K562 (cell line): ENCODE results near the gene HSPA1L. TPM values are rescaled to one million over a fixed set of nuclear protein-coding genes. Genes with fewer than 3 reads are reported as not detected.

Experiments used
- ATAC-seq: fragments of 200-7000 bp; cut with Tn5 transposase; 3 replicates; pipeline ENCODE4 v1.9.1; 2020; ENCODE audit warnings: moderate library complexity
- BruUV-seq: library from RNA; stranded (reverse); fragments of 400-500 nt; replicated peaks from 2 replicates; lab custom pipeline; 2021; lab: Mats Ljungman, UMichigan
- CTCF ChIA-PET: fragments of 300-600 bp; formaldehyde crosslinking; extraction: SDS; loops from one replicate; lab custom pipeline; 2021; ENCODE audit warnings: low intra/inter-chr PET ratio; lab: Yijun Ruan, JAX
- POLR2A ChIA-PET: fragments of 300-600, 350-650 bp; sonication (Branson Sonifier 250); formaldehyde crosslinking; extraction: SDS; loops from one replicate; lab custom pipeline; 2021; ENCODE audit warnings: antibody characterized with exemption, inconsistent platforms; lab: Yijun Ruan, JAX
- DNase-seq, 4 experiments: peaks; one replicate each; pipeline versions ENCODE4 v3.0.0 to v3.0.0-alpha.2; 2011 to 2018; ENCODE audit warnings: low spot score in 3 of 4, mixed read lengths in 3 of 4; ENCODE audit errors: extremely low read depth in 1 of 4
- FAIRE-seq: peaks from 2 replicates; lab custom pipeline; 2011; peaks lifted over from hg19 to GRCh38; lab: Jason Lieb, UNC
- H2AFZ ChIP-seq: 2 replicates; pipeline ENCODE4 v1.6.0; 2011; ENCODE audit warnings: low read depth, low read length, control low read depth, inconsistent platforms
- H3K27ac ChIP-seq: fragments of 200-600 bp; 3 replicates; pipeline ENCODE4 v1.8.0; 2011; ENCODE audit warnings: low read depth, mild to moderate bottlenecking, control low read depth, inconsistent platforms, low read length, moderate library complexity, mixed read lengths; ENCODE audit errors: extremely low read depth
- H3K27me3 ChIP-seq, 2 experiments: fragments of 300-600 bp in 1 of 2; 2 replicates in 1 of 2; 3 replicates in 1 of 2; pipeline versions ENCODE4 v1.6.0 to v1.8.0; 2011; ENCODE audit warnings: inconsistent platforms in 2 of 2, low read length in 2 of 2, mild to moderate bottlenecking in 1 of 2, mixed read lengths in 1 of 2, moderate library complexity in 1 of 2; ENCODE audit not compliant: control insufficient read depth in 2 of 2, insufficient read depth in 2 of 2
- H3K36me3 ChIP-seq: fragments of 300-600 bp; 3 replicates; pipeline ENCODE4 v1.8.0; 2011; ENCODE audit warnings: mild to moderate bottlenecking, low read length, inconsistent platforms; ENCODE audit not compliant: control insufficient read depth, insufficient read depth
- H3K4me1 ChIP-seq, 2 experiments: fragments of 200-600 bp in 1 of 2; replicated peaks in 1 of 2; 2 replicates in 1 of 2; 3 replicates in 1 of 2; pipeline versions ENCODE4 v1.5.1 to v1.8.0; 2011; ENCODE audit warnings: inconsistent platforms in 2 of 2, low read length in 2 of 2, mild to moderate bottlenecking in 1 of 2, mixed read lengths in 1 of 2, moderate library complexity in 1 of 2; ENCODE audit not compliant: control insufficient read depth in 2 of 2, insufficient read depth in 2 of 2
- H3K4me2 ChIP-seq: 2 replicates; pipeline ENCODE4 v1.6.1; 2011; ENCODE audit warnings: low read length, control low read depth, inconsistent platforms, mixed read lengths; ENCODE audit not compliant: insufficient read depth
- H3K4me3 ChIP-seq: fragments of 200-600 bp; sonication (generic), shearing (Covaris generic); 2 replicates; pipeline ENCODE4 v1.5.1; 2016; ENCODE audit warnings: control low read depth, inconsistent platforms
- H3K79me2 ChIP-seq: fragments of 200-600 bp; 3 replicates; pipeline ENCODE4 v1.8.0; 2011; ENCODE audit warnings: low read length, inconsistent platforms; ENCODE audit not compliant: control insufficient read depth, insufficient read depth
- H3K9ac ChIP-seq, 2 experiments: 2 replicates each; pipeline versions ENCODE4 v1.6.0 to v1.6.1; 2011; ENCODE audit warnings: low read depth in 2 of 2, low read length in 2 of 2, control low read depth in 1 of 2, inconsistent platforms in 1 of 2, mild to moderate bottlenecking in 1 of 2, mixed read lengths in 1 of 2; ENCODE audit not compliant: insufficient read depth in 1 of 2
- H3K9me1 ChIP-seq: one replicate; pipeline ENCODE4 v1.6.0; 2011; ENCODE audit warnings: inconsistent platforms, mild to moderate bottlenecking, low read length, moderate library complexity; ENCODE audit not compliant: control insufficient read depth, insufficient read depth
- H3K9me3 ChIP-seq: replicated peaks from 2 replicates; pipeline ENCODE4 v1.5.1; 2011; ENCODE audit warnings: low read depth, low read length, inconsistent platforms; ENCODE audit not compliant: control insufficient read depth, insufficient read depth
- H4K20me1 ChIP-seq: replicated peaks from 2 replicates; pipeline ENCODE4 v1.6.1; 2011; ENCODE audit warnings: low read length, inconsistent platforms, mixed read lengths; ENCODE audit not compliant: control insufficient read depth, insufficient read depth
- ADNP ChIP-seq: fragments of 200-800 bp; sonication (Bioruptor generic); IDR thresholded peaks from 2 replicates; pipeline ENCODE4 v1.6.1; 2016; ENCODE audit warnings: missing genetic modification characterization, missing compliant biosample characterization
- CAMTA2 ChIP-seq: fragments of 250-450 bp; sonication (Bioruptor Pico); conservative IDR thresholded peaks from 2 replicates; pipeline ENCODE4 v1.5.1; 2022
- NCOA2 ChIP-seq, 2 experiments: fragments of 450-650 bp; IDR thresholded peaks; 2 replicates each; pipeline ENCODE4 v1.6.1; 2018; ENCODE audit warnings: mild to moderate bottlenecking in 2 of 2, moderate library complexity in 1 of 2; ENCODE audit not compliant: partially characterized antibody in 2 of 2
- NR2C2 ChIP-seq, 2 experiments: fragments of 200-800 bp in 1 of 2; sonication (Bioruptor generic) in 1 of 2; sonication (generic) in 1 of 2; formaldehyde crosslinking in 1 of 2; IDR thresholded peaks; 2 replicates each; pipeline versions ENCODE4 v1.6.1 to v1.8.0; 2016 to 2022; ENCODE audit warnings: mild to moderate bottlenecking in 1 of 2, missing compliant biosample characterization in 1 of 2, missing genetic modification characterization in 1 of 2, missing genetic modification reagents in 1 of 2
- PTBP1 ChIP-seq: fragments of 200-400 bp; formaldehyde crosslinking; IDR thresholded peaks from 2 replicates; pipeline ENCODE4 v1.6.1; 2017; ENCODE audit warnings: low read depth, low read length
- RBFOX2 ChIP-seq: fragments of 200-400 bp; formaldehyde crosslinking; IDR thresholded peaks from 2 replicates; pipeline ENCODE4 v1.6.1; 2017; ENCODE audit warnings: low read depth, mild to moderate bottlenecking, low read length, moderate library complexity
- WGBS: fragments of 100-300 bp; shearing (Covaris generic); methylation state at CpG from one replicate; pipeline ENCODE4 v1.1.6; 2016; ENCODE audit warnings: low coverage, mixed read lengths; ENCODE audit not compliant: insufficient coverage; ENCODE audit errors: missing lambda C conversion rate; 5-methylcytosine and 5-hydroxymethylcytosine counted together
- in situ Hi-C: fragments of 300-500 bp; cut with MboI; formaldehyde crosslinking; loops from 4 replicates; pipeline ENCODE4 v1.15.0; 2018; ENCODE audit warnings: inconsistent platforms, mixed read lengths
- intact Hi-C: fragments of 100-400 bp; cut with micrococcal nuclease; formaldehyde crosslinking; loops from 2 replicates; pipeline ENCODE4 v1.14.2; 2022
- polyA plus RNA-seq, 8 experiments: library from polyadenylated mRNA; depleted of rRNA in 4 of 8; stranded (reverse) in 5 of 8; unstranded in 3 of 8; fragments of >200 nt; fragmentation: Nextera tagmentation in 2 of 8; fragmentation: Illumina TruSeq in 1 of 8; extraction: Ambion mirVana in 2 of 8; extraction: Trizol in 1 of 8; gene quantifications; 2 replicates each; pipeline versions ENCODE4 v1.2.1 to v1.2.3, GENCODE V29; 2011 to 2014; ENCODE audit warnings: inconsistent platforms in 1 of 8, missing spikeins in 1 of 8
- total RNA-seq, 7 experiments: library from RNA; depleted of rRNA in 6 of 7; stranded (reverse); fragments of >200 nt in 6 of 7; fragmentation: Illumina TruSeq in 2 of 7; extraction: Trizol in 2 of 7; gene quantifications; 2 replicates each; pipeline versions ENCODE4 v1.2.1 to v1.2.3, GENCODE V29; 2011 to 2021; ENCODE audit warnings: low replicate concordance in 1 of 7
- TF ChIP-seq, protein P1 (sequence below): sonication (generic); formaldehyde crosslinking; IDR thresholded peaks from 2 replicates; pipeline ENCODE4 v1.8.0; 2022; ENCODE audit warnings: mild to moderate bottlenecking, missing genetic modification reagents
- TF ChIP-seq, protein P2 (sequence below): fragments of 450-650 bp; IDR thresholded peaks from 2 replicates; pipeline ENCODE4 v1.6.1; 2016; ENCODE audit warnings: missing biosample characterization, missing genetic modification characterization
- TF ChIP-seq, protein P3 (sequence below), 3 experiments: IDR thresholded peaks in 2 of 3; conservative IDR thresholded peaks in 1 of 3; 2 replicates each; pipeline ENCODE4 v1.5.1; 2011 to 2012; ENCODE audit warnings: low read length in 3 of 3, mild to moderate bottlenecking in 3 of 3, control low read depth in 2 of 3, improper control_type of control experiment in 1 of 3, inconsistent platforms in 1 of 3, low read depth in 1 of 3, mixed read lengths in 1 of 3, moderate library complexity in 1 of 3; ENCODE audit not compliant: insufficient read depth in 2 of 3
- TF ChIP-seq, protein P4 (sequence below): fragments of 250-450 bp; sonication (Bioruptor Pico); IDR thresholded peaks from 2 replicates; pipeline ENCODE4 v1.6.1; 2021; ENCODE audit warnings: mild to moderate bottlenecking
- TF ChIP-seq, protein P5 (sequence below): sonication (generic); formaldehyde crosslinking; IDR thresholded peaks from 2 replicates; pipeline ENCODE4 v1.8.0; 2023; ENCODE audit warnings: mild to moderate bottlenecking, missing genetic modification reagents

Gene HSPA1L
- total and polyA plus RNA-seq, 9 of the 15 experiments (the other 6 are each of a cell fraction or from before 2014, with no cell fraction given), result 0.14 to 2.1 (median 1.3) TPM

DNA sequence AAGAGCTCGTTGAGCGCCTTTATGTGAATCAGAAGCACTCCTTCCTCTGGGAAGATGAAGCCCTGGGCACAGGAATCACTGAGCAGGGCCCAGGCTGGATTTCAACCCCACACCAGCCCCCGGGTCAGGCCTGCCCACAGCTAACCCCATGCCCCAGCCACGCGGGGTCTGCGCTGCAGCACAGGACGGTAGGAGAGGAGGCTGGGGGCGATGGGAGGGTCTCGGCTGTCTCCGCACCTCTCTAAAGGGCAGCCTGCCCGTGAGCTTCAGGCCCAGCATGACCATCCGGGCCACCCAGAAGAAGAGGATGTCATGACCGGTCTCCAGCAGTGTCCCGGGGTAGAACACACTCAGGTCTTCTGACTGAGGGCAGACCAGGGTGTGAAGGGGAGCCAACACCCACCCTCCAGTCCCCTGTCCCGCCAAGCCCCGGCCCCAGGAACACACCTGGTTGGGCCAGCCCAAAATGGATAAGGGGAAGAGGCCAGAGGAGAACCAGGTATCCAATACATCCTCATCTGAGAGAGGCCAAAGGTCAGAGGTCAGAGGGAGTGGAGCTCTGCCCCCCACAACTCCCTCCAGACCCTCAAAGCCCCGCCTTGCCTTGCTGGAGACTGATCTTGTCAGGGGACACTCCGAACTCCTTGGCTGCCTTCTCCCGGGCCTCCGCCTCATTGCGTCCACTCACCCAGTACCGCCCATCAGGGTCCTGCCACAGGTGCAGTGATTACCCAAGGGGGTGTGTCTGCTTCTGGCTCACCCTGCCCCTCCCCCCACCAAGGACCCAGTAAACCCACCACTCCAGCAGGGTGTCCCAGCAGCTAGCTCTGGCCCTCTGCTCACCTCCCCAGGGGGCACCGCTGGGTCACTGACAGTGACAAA lies 33.6 kb downstream of the HSPA1L start:
- intact Hi-C loops (no loop called here), in situ Hi-C loops (no loop called here)
- WGBS, result 95% methylated on average over 23 of the region's 23 CpGs
- H3K9me1 ChIP-seq, result no peaks in the 10 kb centered on the region
- H3K4me3 ChIP-seq, result no peak overlapping the region
- no peak overlapping the region for H3K4me2 ChIP-seq
- no peak overlapping the region for H3K27ac ChIP-seq
- DNase-seq (no peak), FAIRE-seq (no peak), ATAC-seq (no peak)
- H3K9ac ChIP-seq, result peak overlapping the region in 1 of 2 experiments; percentile 45; a peak in 1 of 4 replicates
- H3K36me3 ChIP-seq, result peaks cover 91% of the 10 kb centered on the region; the same call in 2 of the 3 replicates
- CTCF ChIA-PET, result no interaction called here
- POLR2A ChIA-PET, result interaction anchor here (0.6 to 5.5 kb wide), 8 partner anchors 9 to 55 kb away, joined by 3 to 47 read pairs (median 4); partner anchors contain the start of genes HSPA1B and VARS1
- peaks cover 20 to 58% of the 10 kb centered on the region in 2 experiments for H3K4me1 ChIP-seq
- H2AFZ ChIP-seq, result no peak overlapping the region
- H3K27me3 ChIP-seq, result no peaks in the 10 kb centered on the region
- no peaks in the 10 kb centered on the region for H3K9me3 ChIP-seq
- no TSS peak for BruUV-seq
- no peaks in the 10 kb centered on the region for H4K20me1 ChIP-seq
- H3K79me2 ChIP-seq, result no peaks in the 10 kb centered on the region
- peak; percentile 88 for TF ChIP-seq NR2C2 (CRISPR knock-in tag; IDR thresholded peaks at IDR 0.05)
- TF ChIP-seq NR2C2 (tag; IDR thresholded peaks at IDR 0.05), result peak; percentile 89
- TF ChIP-seq, protein P1, sequence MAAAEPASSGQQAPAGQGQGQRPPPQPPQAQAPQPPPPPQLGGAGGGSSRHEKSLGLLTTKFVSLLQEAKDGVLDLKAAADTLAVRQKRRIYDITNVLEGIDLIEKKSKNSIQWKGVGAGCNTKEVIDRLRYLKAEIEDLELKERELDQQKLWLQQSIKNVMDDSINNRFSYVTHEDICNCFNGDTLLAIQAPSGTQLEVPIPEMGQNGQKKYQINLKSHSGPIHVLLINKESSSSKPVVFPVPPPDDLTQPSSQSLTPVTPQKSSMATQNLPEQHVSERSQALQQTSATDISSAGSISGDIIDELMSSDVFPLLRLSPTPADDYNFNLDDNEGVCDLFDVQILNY (CRISPR knock-in tag), result no peak
- no peak for TF ChIP-seq CAMTA2 (CRISPR knock-in tag)
- TF ChIP-seq, protein P2, sequence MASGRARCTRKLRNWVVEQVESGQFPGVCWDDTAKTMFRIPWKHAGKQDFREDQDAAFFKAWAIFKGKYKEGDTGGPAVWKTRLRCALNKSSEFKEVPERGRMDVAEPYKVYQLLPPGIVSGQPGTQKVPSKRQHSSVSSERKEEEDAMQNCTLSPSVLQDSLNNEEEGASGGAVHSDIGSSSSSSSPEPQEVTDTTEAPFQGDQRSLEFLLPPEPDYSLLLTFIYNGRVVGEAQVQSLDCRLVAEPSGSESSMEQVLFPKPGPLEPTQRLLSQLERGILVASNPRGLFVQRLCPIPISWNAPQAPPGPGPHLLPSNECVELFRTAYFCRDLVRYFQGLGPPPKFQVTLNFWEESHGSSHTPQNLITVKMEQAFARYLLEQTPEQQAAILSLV (tag), result no peak
- 0 out of 2 replicates have a peak, but pooled peaks have one; percentile 26 for TF ChIP-seq PTBP1
- TF ChIP-seq, protein P3, sequence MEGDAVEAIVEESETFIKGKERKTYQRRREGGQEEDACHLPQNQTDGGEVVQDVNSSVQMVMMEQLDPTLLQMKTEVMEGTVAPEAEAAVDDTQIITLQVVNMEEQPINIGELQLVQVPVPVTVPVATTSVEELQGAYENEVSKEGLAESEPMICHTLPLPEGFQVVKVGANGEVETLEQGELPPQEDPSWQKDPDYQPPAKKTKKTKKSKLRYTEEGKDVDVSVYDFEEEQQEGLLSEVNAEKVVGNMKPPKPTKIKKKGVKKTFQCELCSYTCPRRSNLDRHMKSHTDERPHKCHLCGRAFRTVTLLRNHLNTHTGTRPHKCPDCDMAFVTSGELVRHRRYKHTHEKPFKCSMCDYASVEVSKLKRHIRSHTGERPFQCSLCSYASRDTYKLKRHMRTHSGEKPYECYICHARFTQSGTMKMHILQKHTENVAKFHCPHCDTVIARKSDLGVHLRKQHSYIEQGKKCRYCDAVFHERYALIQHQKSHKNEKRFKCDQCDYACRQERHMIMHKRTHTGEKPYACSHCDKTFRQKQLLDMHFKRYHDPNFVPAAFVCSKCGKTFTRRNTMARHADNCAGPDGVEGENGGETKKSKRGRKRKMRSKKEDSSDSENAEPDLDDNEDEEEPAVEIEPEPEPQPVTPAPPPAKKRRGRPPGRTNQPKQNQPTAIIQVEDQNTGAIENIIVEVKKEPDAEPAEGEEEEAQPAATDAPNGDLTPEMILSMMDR (IDR thresholded peaks at IDR 0.05 in 2 of 3, conservative IDR thresholded peaks at IDR 0.05 in 1 of 3; ENCODE audit: insufficient read depth in 2 of 3, low read depth in 1 of 3, low read length in 3 of 3), result no peak
- TF ChIP-seq, protein P4, sequence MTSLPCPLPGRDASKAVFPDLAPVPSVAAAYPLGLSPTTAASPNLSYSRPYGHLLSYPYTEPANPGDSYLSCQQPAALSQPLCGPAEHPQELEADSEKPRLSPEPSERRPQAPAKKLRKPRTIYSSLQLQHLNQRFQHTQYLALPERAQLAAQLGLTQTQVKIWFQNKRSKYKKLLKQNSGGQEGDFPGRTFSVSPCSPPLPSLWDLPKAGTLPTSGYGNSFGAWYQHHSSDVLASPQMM (CRISPR knock-in tag), result no peak
- TF ChIP-seq, protein P5, sequence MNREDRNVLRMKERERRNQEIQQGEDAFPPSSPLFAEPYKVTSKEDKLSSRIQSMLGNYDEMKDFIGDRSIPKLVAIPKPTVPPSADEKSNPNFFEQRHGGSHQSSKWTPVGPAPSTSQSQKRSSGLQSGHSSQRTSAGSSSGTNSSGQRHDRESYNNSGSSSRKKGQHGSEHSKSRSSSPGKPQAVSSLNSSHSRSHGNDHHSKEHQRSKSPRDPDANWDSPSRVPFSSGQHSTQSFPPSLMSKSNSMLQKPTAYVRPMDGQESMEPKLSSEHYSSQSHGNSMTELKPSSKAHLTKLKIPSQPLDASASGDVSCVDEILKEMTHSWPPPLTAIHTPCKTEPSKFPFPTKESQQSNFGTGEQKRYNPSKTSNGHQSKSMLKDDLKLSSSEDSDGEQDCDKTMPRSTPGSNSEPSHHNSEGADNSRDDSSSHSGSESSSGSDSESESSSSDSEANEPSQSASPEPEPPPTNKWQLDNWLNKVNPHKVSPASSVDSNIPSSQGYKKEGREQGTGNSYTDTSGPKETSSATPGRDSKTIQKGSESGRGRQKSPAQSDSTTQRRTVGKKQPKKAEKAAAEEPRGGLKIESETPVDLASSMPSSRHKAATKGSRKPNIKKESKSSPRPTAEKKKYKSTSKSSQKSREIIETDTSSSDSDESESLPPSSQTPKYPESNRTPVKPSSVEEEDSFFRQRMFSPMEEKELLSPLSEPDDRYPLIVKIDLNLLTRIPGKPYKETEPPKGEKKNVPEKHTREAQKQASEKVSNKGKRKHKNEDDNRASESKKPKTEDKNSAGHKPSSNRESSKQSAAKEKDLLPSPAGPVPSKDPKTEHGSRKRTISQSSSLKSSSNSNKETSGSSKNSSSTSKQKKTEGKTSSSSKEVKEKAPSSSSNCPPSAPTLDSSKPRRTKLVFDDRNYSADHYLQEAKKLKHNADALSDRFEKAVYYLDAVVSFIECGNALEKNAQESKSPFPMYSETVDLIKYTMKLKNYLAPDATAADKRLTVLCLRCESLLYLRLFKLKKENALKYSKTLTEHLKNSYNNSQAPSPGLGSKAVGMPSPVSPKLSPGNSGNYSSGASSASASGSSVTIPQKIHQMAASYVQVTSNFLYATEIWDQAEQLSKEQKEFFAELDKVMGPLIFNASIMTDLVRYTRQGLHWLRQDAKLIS (CRISPR knock-in tag), result no peak
- TF ChIP-seq RBFOX2, result peak; percentile 36
- TF ChIP-seq NCOA2 (IDR thresholded peaks at IDR 0.05; ENCODE audit: partially characterized antibody in 2 of 2), result no peak
- TF ChIP-seq ADNP, result no peak
